Activated CD8-positive, alpha-beta T cell treated with anti-CD3 and anti-CD28 coated beads for 36 hours (primary cell): ENCODE results near the gene TYW5. TPM values are rescaled to one million over a fixed set of nuclear protein-coding genes. Genes with fewer than 3 reads are reported as not detected.

Source experiments
- ATAC-seq: fragments of 200-7000 bp; cut with Tn5 transposase; one replicate; pipeline ENCODE4 v1.10.0; 2021; ENCODE audit warnings: mild to moderate bottlenecking, moderate library complexity
- CTCF ChIA-PET: fragments of 350-600 bp; sonication (Branson Sonifier 250); formaldehyde crosslinking; loops from one replicate; lab custom pipeline; 2021; ENCODE audit warnings: antibody characterized with exemption; lab: Charles Lee
- POLR2A ChIA-PET: fragments of 350-600 bp; sonication (Branson Sonifier 250); formaldehyde crosslinking; loops from one replicate; lab custom pipeline; 2021; ENCODE audit warnings: antibody characterized with exemption; lab: Charles Lee
- DNase-seq: peaks from one replicate; pipeline ENCODE4 v3.0.0-alpha.2; 2020
- H3K27ac Mint-ChIP-seq: one replicate; pipeline ENCODE4 v1.8.0; 2021; ENCODE audit warnings: mild to moderate bottlenecking, mixed read lengths
- H3K27me3 Mint-ChIP-seq: one replicate; pipeline ENCODE4 v1.8.0; 2021; ENCODE audit warnings: mixed read lengths
- H3K36me3 Mint-ChIP-seq: one replicate; pipeline ENCODE4 v1.8.0; 2021; ENCODE audit warnings: low read depth, mixed read lengths
- H3K4me1 Mint-ChIP-seq: one replicate; pipeline ENCODE4 v1.8.0; 2021; ENCODE audit warnings: low read depth, mixed read lengths
- H3K4me3 Mint-ChIP-seq: one replicate; pipeline ENCODE4 v1.8.0; 2021; ENCODE audit warnings: mild to moderate bottlenecking, moderate library complexity, mixed read lengths
- H3K9me3 Mint-ChIP-seq: one replicate; pipeline ENCODE4 v1.8.0; 2021; ENCODE audit warnings: mixed read lengths
- CTCF ChIP-seq: fragments of 200-600 bp; IDR thresholded peaks from one replicate; pipeline ENCODE4 v1.8.0; 2022; ENCODE audit warnings: antibody characterized with exemption, mild to moderate bottlenecking
- intact Hi-C: fragments of 100-400 bp; cut with micrococcal nuclease; formaldehyde crosslinking; loops from one replicate; pipeline ENCODE4 v1.10.0; 2022
- total RNA-seq, 2 experiments: library from RNA; stranded (reverse); gene quantifications; one replicate each; pipeline ENCODE4 v1.2.3, GENCODE V29; 2021

TYW5 gene
- total RNA-seq, 2 experiments from 2014 or later: 8.3 to 8.4 TPM

DNA sequence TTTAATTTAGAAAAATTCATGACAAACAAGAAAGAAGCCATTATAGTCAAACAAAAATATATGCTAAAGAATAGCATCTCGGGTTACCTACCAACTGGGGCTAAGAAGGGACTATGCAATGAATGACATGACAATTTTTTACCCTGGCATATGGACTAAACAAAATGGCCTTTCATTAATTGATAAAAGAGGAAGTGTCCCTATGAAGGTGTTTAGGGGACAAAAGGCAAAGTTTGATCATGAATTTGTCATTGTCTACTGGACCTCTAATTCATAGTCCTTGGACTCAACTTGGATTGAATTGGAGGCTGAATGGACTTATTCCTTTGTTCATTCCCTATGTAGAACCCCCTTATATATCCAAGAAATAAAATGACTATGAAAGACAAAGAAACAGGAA, 12.8 kb upstream of the TYW5 start:
- no peaks in the 10 kb centered on the region for H3K9me3 Mint-ChIP-seq
- TF ChIP-seq CTCF: no peak

GRCh38 chr2:199966976-199967375, 11.7 kb upstream of the TYW5 start:
- Mint-ChIP-seq H3K4me1 (peaks cover 6% of the 10 kb centered on the region), H3K27ac (no peak overlapping the region), H3K36me3 (peaks cover 17% of the 10 kb centered on the region), H3K4me3 (no peak overlapping the region), H3K9me3 (no peaks in the 10 kb centered on the region), H3K27me3 (no peaks in the 10 kb centered on the region)
- ChIA-PET POLR2A (interaction anchor here (1.5 kb wide), 1 partner anchor 12 kb away, joined by 6 read pairs; the partner anchor contains the start of genes MAIP1 and TYW5), CTCF (interaction anchor here (1.2 to 1.4 kb wide), 2 partner anchors 13 to 19 kb away, joined by 3 read pairs; no protein-coding TSS in a partner anchor)
- DNase-seq (no peak), ATAC-seq (no peak)
- no peak for TF ChIP-seq CTCF
- intact Hi-C loops: no loop called here

More for the DNA sequence above, 12.8 kb upstream of the TYW5 start:
- no peak for DNase-seq
- ATAC-seq: no peak
- no peak overlapping the region for H3K27ac Mint-ChIP-seq
- ChIA-PET POLR2A (interaction anchor here (1.5 kb wide), 1 partner anchor 14 kb away, joined by 6 read pairs; the partner anchor contains the start of genes MAIP1 and TYW5), CTCF (interaction anchor here (1.2 to 1.8 kb wide), 2 partner anchors 12 to 18 kb away, joined by 3 to 8 read pairs; no protein-coding TSS in a partner anchor)
- intact Hi-C loops: no loop called here
- no peak overlapping the region for H3K4me3 Mint-ChIP-seq
- H3K4me1 Mint-ChIP-seq: no peaks in the 10 kb centered on the region
- H3K27me3 Mint-ChIP-seq: no peaks in the 10 kb centered on the region
- peaks cover 12% of the 10 kb centered on the region for H3K36me3 Mint-ChIP-seq

- Mint-ChIP-seq H3K27me3 (no peaks in the 10 kb centered on the region), H3K4me1 (peaks cover 11% of the 10 kb centered on the region), H3K4me3 (no peak overlapping the region), H3K36me3 (peaks cover 19% of the 10 kb centered on the region), H3K9me3 (no peaks in the 10 kb centered on the region), H3K27ac (no peak overlapping the region)
- POLR2A ChIA-PET: interaction anchor here (0.9 to 1.5 kb wide), 2 partner anchors 11 to 12 kb away, joined by 3 to 6 read pairs; partner anchors contain the start of genes MAIP1 and TYW5
- CTCF ChIA-PET: interaction anchor here (1.4 to 1.6 kb wide), 2 partner anchors 14 to 19 kb away, joined by 3 to 5 read pairs; no protein-coding TSS in a partner anchor
- TF ChIP-seq CTCF: no peak
- DNase-seq (no peak), ATAC-seq (no peak)
- intact Hi-C loops: no loop called here
These were observed 11.1 kb upstream of the TYW5 start for GRCh38 chr2:199966405-199966804.

GRCh38 chr2:199962203-199962602, 6.9 kb upstream of the TYW5 start:
- Mint-ChIP-seq H3K36me3 (peaks cover 29% of the 10 kb centered on the region), H3K27ac (peak overlapping the region; percentile 52), H3K4me1 (peaks cover 25% of the 10 kb centered on the region), H3K4me3 (no peak overlapping the region), H3K27me3 (no peaks in the 10 kb centered on the region), H3K9me3 (no peaks in the 10 kb centered on the region)
- DNase-seq: peak; percentile 10
- intact Hi-C loops: no loop called here
- CTCF ChIA-PET: no interaction called here
- ATAC-seq: peak; percentile 65
- TF ChIP-seq CTCF: no peak
- POLR2A ChIA-PET: no interaction called here

DNA sequence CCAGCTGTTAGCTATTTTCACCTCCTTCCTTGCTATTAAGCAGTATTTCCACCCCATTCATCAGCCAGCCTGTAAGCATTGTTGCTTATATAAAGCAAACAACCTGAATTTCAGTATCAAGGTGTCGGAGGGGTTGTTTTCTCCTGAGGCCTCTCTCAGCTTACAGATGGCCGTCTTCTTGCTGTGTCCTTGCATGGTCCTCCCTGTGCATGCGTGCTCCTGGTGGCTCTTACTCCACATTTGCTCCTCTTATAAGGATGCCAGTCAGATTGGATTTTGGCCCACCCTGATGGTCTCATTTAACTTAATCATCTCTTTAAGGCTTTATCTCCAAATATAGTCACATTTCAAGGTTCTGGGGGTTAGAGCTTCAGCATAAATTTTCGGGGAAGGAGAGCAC, 2.7 kb upstream of the TYW5 start:
- DNase-seq: no peak
- no peak for TF ChIP-seq CTCF
- intact Hi-C loops: loop anchor here (5.0 kb wide), 1 partner anchor 46 kb away; the partner anchor contains the start of gene C2orf69
- Mint-ChIP-seq H3K4me1 (peaks cover 44% of the 10 kb centered on the region), H3K27ac (no peak overlapping the region), H3K36me3 (peaks cover 29% of the 10 kb centered on the region), H3K9me3 (no peaks in the 10 kb centered on the region), H3K4me3 (peak overlapping the region; percentile 46), H3K27me3 (no peaks in the 10 kb centered on the region)
- ATAC-seq: no peak
- ChIA-PET POLR2A (no interaction called here), CTCF (no interaction called here)
